Stimulated activated CD4-positive, alpha-beta T cell treated with anti-CD3 and anti-CD28 coated beads, Interleukin-15, amount 100 ng/mL, for 1 hour (primary cell): ENCODE data around the gene IKZF1.

ENCODE experiments used
- DNase-seq, 2 donors: peaks; one replicate each; pipeline ENCODE4 v3.0.0-alpha.2; 2020; ENCODE audit warnings: low read depth in 1 of 2, low spot score in 1 of 2

Gene IKZF1

GRCh38 chr7:50352751-50353150 is 48.2 kb downstream of the IKZF1 start:
- DNase-seq = no peak

GRCh38 chr7:50353201-50353600 is 48.7 kb downstream of the IKZF1 start:
- no peak for DNase-seq

DNA sequence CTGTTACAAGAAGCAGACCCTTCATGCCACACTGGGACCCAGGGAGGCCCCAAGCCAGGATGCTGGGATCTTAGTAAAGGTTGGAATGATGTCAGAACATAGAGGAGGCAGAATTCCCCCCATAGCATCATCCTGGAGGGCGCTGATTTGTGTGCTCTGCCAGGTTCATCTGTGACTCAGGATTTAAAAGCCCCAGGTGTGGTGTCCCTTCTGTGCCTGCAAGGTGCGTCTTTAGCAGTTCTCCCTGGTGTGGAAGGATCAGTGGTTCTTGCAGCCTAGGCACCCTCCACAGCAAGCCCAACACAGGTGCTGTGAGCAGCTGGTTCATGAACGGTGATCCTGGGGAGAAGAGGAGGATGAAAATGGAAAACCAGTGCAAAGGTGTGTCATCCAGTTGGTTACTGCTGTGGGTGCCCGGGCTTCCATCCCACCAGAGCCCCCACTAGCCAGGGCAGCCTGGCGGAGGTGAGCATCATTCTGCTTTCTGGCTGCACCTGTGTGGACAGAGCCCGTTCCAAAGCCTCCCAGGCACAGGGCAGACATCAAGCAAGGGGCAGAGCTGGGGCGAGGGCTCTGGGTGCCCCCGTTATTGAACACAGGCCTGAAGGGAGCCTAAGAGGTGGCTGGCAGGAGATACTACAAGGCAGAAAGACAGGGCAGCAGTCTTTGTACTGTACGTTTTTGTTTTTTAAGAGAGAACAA is 49.5 kb downstream of the IKZF1 start:
- DNase-seq = no peak

DNA sequence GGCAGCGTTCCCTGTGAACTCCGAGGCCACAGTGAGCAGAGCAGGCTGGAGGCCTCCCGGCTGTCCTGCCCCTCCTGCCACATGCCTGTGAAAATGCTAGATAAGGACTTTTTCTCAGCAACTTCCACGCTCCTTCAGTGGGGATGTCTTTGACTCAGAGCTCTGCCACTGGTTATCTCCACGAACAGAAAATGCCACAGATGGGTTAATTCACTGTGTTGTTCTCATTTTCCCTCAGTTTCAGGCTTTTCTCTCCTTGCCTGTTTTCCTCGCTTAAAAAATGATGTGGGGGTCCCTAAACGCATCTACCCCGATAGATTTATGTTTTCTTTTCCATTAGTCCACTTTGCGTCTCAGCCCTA is 51.3 kb downstream of the IKZF1 start:
- DNase-seq = no peak

- no peak for DNase-seq
These were observed 51.9 kb downstream of the IKZF1 start for GRCh38 chr7:50356212-50356944.

- no peak for DNase-seq
These were observed 52.4 kb downstream of the IKZF1 start for GRCh38 chr7:50356945-50357268.

GRCh38 chr7:50357426-50357825 is 52.9 kb downstream of the IKZF1 start:
- DNase-seq = no peak

DNA sequence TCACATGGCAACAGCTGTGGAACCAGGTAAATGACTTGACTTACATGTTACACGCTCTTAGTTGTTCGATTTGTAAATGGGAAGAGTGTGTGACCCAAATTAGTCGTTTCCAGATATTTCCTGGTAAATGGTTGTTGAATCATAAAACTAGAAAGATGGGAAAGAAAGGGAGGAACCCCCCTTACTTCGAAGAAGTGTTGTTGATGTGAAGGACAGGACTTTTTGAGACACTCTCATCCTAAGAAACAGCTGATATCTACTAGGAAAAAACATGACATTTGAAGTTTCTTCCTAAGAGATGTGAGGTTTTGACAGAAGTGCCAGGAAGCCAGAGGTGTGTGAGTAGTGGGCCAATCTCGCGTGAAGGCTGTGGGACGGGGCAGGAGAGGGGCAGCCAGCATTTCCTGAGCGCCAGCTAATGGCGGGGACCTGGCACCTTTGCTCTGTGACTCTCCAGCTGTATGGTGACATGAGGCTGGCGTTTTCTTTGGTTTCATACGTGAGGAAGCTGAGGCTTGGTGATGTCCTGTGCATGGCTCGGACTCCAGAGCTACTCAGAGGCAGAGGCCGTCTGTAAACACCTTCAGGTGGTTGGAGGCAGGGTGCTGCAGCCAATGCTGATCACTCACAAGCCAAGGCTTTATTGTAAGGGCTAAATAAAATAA is 53.7 kb downstream of the IKZF1 start:
- DNase-seq = no peak

DNA sequence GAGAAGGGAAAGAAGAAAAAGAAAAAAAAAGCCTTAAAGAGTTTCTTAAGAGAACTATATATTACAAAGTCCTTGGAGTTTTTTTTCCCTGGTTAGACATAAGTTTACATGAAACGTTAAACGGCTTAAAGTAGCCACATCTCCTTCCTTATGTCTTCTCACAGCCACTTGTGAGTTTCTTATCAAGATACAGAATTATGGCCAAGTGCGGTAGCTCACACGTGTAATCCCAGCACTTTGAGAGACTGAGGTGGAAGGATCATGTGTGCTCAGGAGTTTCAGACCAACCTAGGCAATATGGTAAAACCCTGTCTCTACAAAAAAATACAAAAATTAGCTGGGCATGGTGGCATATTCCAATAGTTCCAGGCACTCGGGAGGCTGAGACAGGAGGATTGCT is 54.3 kb downstream of the IKZF1 start:
- DNase-seq = no peak

- DNase-seq = no peak
These were observed 54.9 kb downstream of the IKZF1 start for GRCh38 chr7:50359258-50359994.

GRCh38 chr7:50359995-50360925 is 55.7 kb downstream of the IKZF1 start:
- DNase-seq = peak; percentile 63 to 66

GRCh38 chr7:50362142-50362541 is 57.6 kb downstream of the IKZF1 start:
- no peak for DNase-seq

GRCh38 chr7:50362712-50363282 is 58.3 kb downstream of the IKZF1 start:
- DNase-seq = peak in 1 of 2 donors; percentile 33

DNA sequence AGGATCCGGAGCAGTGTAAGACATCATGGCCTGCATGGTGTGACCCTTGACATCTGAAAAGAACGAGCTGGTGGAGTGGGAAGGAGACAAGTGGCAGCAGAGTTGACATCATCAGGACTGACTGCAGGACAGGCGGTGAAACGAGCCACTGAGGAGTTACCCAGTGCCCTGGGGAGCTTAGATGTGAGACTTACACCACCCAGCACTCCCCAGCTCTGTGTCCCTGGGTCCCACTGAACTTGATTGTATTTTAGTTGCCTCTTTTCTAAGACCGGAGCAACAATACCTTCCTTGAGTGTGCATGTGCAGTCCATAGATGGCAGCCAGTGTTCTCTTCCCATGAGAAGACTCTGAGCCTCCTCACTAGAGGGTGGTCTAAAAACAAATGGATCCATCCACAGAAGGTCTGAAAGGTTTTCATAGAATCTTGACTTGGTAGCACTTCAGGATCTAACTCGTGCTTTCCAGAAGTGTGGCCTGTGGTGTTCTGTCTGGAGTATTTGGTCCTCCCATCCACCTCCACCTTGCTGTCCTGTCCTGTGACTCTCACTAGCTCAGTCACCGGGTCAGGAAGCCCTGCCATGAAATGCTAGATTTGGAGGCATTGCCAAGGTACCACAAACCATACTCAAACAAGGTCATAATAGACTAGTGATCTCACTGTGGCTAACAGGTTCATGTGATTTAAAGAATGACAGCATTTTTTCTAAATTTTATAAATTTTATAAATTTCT is 59.0 kb downstream of the IKZF1 start:
- DNase-seq = no peak

- DNase-seq = no peak
These were observed 60.1 kb downstream of the IKZF1 start for GRCh38 chr7:50364645-50365044.

DNA sequence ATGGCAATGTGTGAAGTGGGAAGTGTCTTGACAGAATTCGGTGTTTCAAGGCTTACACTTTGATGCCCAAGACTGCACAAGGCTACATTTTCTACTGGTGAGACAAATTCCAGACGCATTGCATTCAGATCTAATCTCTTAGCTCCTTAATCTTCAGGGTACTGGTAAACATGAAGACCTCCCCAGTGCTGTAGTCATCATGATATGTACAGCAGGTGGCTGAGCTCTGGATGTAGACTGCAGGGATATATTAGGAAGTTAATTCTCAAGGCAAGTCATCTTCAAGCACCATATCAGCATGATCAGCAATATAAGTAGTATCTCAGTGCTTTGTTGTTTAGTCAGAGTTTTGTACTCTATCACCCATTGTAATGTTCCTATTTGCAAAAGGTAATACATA is 61.8 kb downstream of the IKZF1 start:
- DNase-seq = no peak

DNA sequence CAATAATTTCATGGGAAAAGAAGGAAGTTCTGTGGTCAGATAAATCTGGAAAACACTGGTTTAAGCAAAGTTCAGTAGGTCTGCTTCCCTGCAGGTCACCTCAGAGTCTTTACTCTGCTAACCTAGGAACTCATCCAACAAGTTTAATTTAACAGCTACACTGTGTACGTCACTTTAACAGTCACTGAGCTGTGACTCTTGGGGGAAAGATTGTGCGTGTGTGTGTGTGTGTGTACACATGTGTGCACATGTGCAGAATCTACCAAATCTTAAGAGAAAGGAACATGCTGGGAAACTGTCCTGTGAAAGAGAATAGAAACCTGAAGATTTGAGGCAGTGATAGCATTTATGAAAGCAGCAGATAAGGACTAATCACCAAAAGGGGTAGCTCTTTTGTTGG is 62.6 kb downstream of the IKZF1 start:
- no peak for DNase-seq

GRCh38 chr7:50367570-50367969 is 63.1 kb downstream of the IKZF1 start:
- DNase-seq = no peak

DNA sequence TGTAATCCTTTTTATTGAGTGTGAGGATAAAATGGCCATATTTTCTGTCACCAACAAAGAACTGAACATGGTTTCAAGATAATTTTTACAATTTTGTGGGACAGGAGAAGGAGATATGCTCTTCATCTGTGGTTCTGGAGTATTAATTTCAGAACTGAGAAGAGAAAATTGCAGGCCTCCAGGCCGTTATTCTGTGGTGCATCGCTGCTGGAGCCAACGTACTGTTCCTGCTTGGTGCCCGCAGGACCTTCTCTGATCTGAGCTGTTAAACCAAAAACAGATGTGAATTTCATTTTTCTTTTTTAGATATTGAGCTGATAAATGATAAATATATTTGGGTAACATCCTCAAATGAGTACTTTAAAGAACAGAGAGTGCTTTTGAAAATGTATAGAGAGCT is 63.9 kb downstream of the IKZF1 start:
- DNase-seq = no peak
